Measurements from ENCODE around the gene PNKP. TPM values are rescaled to one million over a fixed set of nuclear protein-coding genes. Genes with fewer than 3 reads are reported as not detected.

Gene PNKP
- total and polyA plus RNA-seq, 2 of the 8 experiments (the other 6 are each of a cell fraction or from before 2014, with no cell fraction given), result 45.8 to 105 TPM

DNA sequence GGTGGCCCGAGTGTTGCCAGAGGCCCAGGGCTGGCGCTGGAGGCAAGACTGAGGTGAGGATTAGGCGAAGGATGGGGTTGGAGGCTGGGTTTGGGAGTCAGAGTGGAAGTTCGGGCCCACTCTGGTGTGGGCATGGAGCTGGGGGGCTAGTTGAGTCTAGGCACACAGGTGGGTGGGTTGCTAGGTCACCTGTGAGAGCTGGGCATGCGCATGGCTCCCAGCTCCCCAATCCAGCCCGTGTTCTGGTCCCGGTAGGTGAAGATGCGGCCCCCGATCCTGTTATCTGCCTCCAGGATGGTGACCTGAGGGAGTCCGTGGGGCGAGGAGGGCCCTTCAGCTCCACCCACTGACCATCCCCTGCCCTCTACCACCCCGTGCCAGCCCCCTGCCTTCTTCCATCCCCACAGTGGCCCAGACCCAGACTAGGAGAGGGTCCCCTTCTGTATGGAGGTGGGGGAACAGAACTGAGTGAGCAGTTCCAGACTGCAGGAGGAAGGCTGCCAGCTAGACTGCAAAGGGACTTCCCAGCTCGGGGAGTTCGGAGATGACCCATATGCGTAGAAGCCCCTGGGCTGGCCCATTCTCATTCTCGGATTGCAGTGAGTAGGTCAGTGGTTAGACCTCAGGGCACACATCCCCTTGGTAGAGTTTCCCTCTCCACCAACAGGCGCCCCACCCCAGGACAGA lies 27.6 kb upstream of the PNKP start:
- Histone ChIP-seq H3K23ac (ENCODE audit: insufficient read length) (no peak overlapping the region), H3K4me2 (ENCODE audit: insufficient read depth in 1 of 2, low read depth in 2 of 2, low read length in 2 of 2) (no peak overlapping the region), H3K27me3 (replicated peaks in 1 of 4; ENCODE audit: control insufficient read depth in 3 of 4, extremely low read depth in 1 of 4, insufficient read depth in 3 of 4, low read length in 3 of 4) (peaks cover 0 to 3% (median 0%) of the 10 kb centered on the region in 4 experiments; a peak in 1 of 7 replicates), H2AK5ac (ENCODE audit: low read depth, low read length) (no peak overlapping the region), H3K14ac (ENCODE audit: insufficient read length) (no peak overlapping the region), H3K79me2 (ENCODE audit: control insufficient read depth in 1 of 2, insufficient read depth in 2 of 2, low read length in 2 of 2) (no peaks in the 10 kb centered on the region), H3K4me1 (replicated peaks in 1 of 4; ENCODE audit: control insufficient read depth in 3 of 4, insufficient read depth in 4 of 4, low read length in 3 of 4) (peaks cover 0 to 12% (median 7%) of the 10 kb centered on the region in 4 experiments; a peak in 4 of 7 replicates), H3K4me3 (ENCODE audit: extremely low read depth in 1 of 4, insufficient read depth in 2 of 4, low read depth in 3 of 4, low read length in 4 of 4) (no peak overlapping the region), H3K9ac (replicated peaks in 1 of 4; ENCODE audit: extremely low read depth in 1 of 4, low read depth in 3 of 4, low read length in 3 of 4) (no peak overlapping the region), H4K5ac (ENCODE audit: insufficient read length, low read depth, low read length) (no peak overlapping the region), H3K79me1 (ENCODE audit: low read depth, low read length) (no peaks in the 10 kb centered on the region), H4K91ac (replicated peaks; ENCODE audit: insufficient read length, low read length) (no peak overlapping the region), H3K56ac (replicated peaks; ENCODE audit: insufficient read length, low read depth, low read length) (no peak overlapping the region), H3K4ac (replicated peaks; ENCODE audit: insufficient read length, low read depth, low read length) (no peak overlapping the region), H4K8ac (ENCODE audit: extremely low read depth, insufficient read depth, low read length) (no peak overlapping the region), H2BK20ac (ENCODE audit: low read length) (no peak overlapping the region), H2BK15ac (ENCODE audit: low read length) (no peak overlapping the region), H2BK12ac (ENCODE audit: low read depth, low read length) (no peak overlapping the region), H3K9me3 (ENCODE audit: insufficient read depth in 2 of 2, low read depth in 1 of 2, low read length in 1 of 2) (no peaks in the 10 kb centered on the region), H3K18ac (ENCODE audit: extremely low read depth, low read length) (no peak overlapping the region), H2BK5ac (ENCODE audit: low read depth, low read length) (no peak overlapping the region), H3K23me2 (ENCODE audit: low read depth, low read length) (peaks cover 2% of the 10 kb centered on the region; the same call in 1 of the 2 replicates), H4K20me1 (replicated peaks in 1 of 2; ENCODE audit: control insufficient read depth in 1 of 2, insufficient read depth in 2 of 2, low read length in 2 of 2) (peaks cover 0 to 1% of the 10 kb centered on the region in 2 experiments), H3K36me3 (ENCODE audit: control insufficient read depth in 2 of 4, insufficient read depth in 4 of 4, low read length in 3 of 4) (no peaks in the 10 kb centered on the region), H2AFZ (ENCODE audit: low read length) (no peak overlapping the region), H2BK120ac (replicated peaks; ENCODE audit: low read depth, low read length) (no peak overlapping the region), H3K27ac (ENCODE audit: low read depth, low read length) (no peak overlapping the region)
- DNase-seq (ENCODE audit: low read depth in 1 of 2, low spot score in 2 of 2) (no peak), FAIRE-seq (no peak)
- POLR2A ChIA-PET (ENCODE audit: partially characterized antibody), result interaction anchor here (0.9 to 9.5 kb wide), 9 partner anchors 9 to 34 kb away, joined by 3 to 82 read pairs (median 4); partner anchors contain the start of genes AKT1S1, ATF5, NUP62 and TBC1D17
- CTCF ChIA-PET (ENCODE audit: partially characterized antibody), result interaction anchor here (0.9 to 2.7 kb wide), 6 partner anchors 17 to 89 kb away, joined by 3 to 15 read pairs (median 4); no protein-coding TSS in a partner anchor
- no peak for TF ChIP-seq JUND (IDR thresholded peaks at IDR 0.05; ENCODE audit: low read length)
- no peak for TF ChIP-seq SAP30 (IDR thresholded peaks at IDR 0.05; ENCODE audit: insufficient read depth, insufficient replicate concordance, low read length)
- TF ChIP-seq JUN (IDR thresholded peaks at IDR 0.05; ENCODE audit: low read depth, low read length), result no peak
- TF ChIP-seq POU5F1 (IDR thresholded peaks at IDR 0.05; ENCODE audit: low read depth, low read length), result no peak
- TF ChIP-seq SIN3A (conservative IDR thresholded peaks at IDR 0.05 in 1 of 2, IDR thresholded peaks at IDR 0.05 in 1 of 2; ENCODE audit: low read depth in 1 of 2, low read length in 2 of 2), result no peak
- no peak for TF ChIP-seq GTF2F1 (IDR thresholded peaks at IDR 0.05; ENCODE audit: borderline replicate concordance, low read depth, low read length)
- TF ChIP-seq CTBP2 (IDR thresholded peaks at IDR 0.05; ENCODE audit: borderline replicate concordance, insufficient read depth, insufficient read length, low read length), result no peak
- TF ChIP-seq FOSL1 (IDR thresholded peaks at IDR 0.05; ENCODE audit: insufficient read depth, low read depth, low read length), result no peak
- no peak for TF ChIP-seq CREB1 (IDR thresholded peaks at IDR 0.05)
- WGBS, 2 experiments (ENCODE audit: extremely low coverage in 1 of 2, insufficient coverage in 1 of 2, insufficient read length in 1 of 2, insufficient replicate concordance in 2 of 2, low coverage in 1 of 2, low lambda C conversion rate in 2 of 2, missing lambda C conversion rate in 1 of 2), result 86% methylated on average over 17 of the region's 17 CpGs; no CpG with 5 or more reads in 1 of the 2 experiments

Data from H1 (cell line).